Osteoblast (primary cell): ENCODE measurements around the gene MED16. TPM values are rescaled to one million over a fixed set of nuclear protein-coding genes. Genes with fewer than 3 reads are reported as not detected.
A peak's percentile ranks its signal among the peaks of the same experiment; 100 is the strongest.
"Not testable (repeated sequence)": the region's sequence is repeated elsewhere in the genome, so short reads cannot be mapped to it uniquely, and the experiment has no call there.

ENCODE experiments used
- DNase-seq: peaks from one replicate; pipeline ENCODE4 v3.0.0; 2011; ENCODE audit warnings: low spot score, mixed read lengths; ENCODE audit not compliant: insufficient read length; ENCODE audit errors: missing footprints
- H2AFZ ChIP-seq: 2 replicates; pipeline ENCODE4 v1.6.0; 2011; ENCODE audit warnings: mild to moderate bottlenecking, low read length
- H3K27ac ChIP-seq: 2 replicates; pipeline ENCODE4 v1.5.1; 2011; ENCODE audit warnings: mild to moderate bottlenecking, low read depth, low read length, moderate library complexity
- H3K27me3 ChIP-seq: 2 replicates; pipeline ENCODE4 v1.6.0; 2012; ENCODE audit warnings: mild to moderate bottlenecking, control low read depth, inconsistent platforms, low read length, moderate library complexity; ENCODE audit not compliant: insufficient read depth
- H3K36me3 ChIP-seq: 2 replicates; pipeline ENCODE4 v1.5.1; 2011; ENCODE audit warnings: mild to moderate bottlenecking, low read length, control low read depth, moderate library complexity; ENCODE audit not compliant: insufficient read depth
- H3K4me1 ChIP-seq: 2 replicates; pipeline ENCODE4 v1.5.1; 2011; ENCODE audit warnings: mild to moderate bottlenecking, low read length, control low read depth, moderate library complexity; ENCODE audit not compliant: insufficient read depth
- H3K4me2 ChIP-seq: 2 replicates; pipeline ENCODE4 v1.6.0; 2011; ENCODE audit warnings: mild to moderate bottlenecking, low read length; ENCODE audit not compliant: insufficient read depth
- H3K4me3 ChIP-seq: fragments of 200-600 bp; sonication (generic); 3 replicates; pipeline ENCODE4 v1.5.1; 2012; ENCODE audit warnings: mild to moderate bottlenecking, low read length, inconsistent platforms; ENCODE audit not compliant: insufficient read depth
- H3K79me2 ChIP-seq: 2 replicates; pipeline ENCODE4 v1.6.0; 2012; ENCODE audit warnings: mild to moderate bottlenecking, low read length, control low read depth, inconsistent platforms; ENCODE audit not compliant: insufficient read depth
- H3K9me3 ChIP-seq: 2 replicates; pipeline ENCODE4 v1.5.1; 2011; ENCODE audit warnings: low read depth, low read length, control low read depth
- H4K20me1 ChIP-seq: 2 replicates; pipeline ENCODE4 v1.6.0; 2012; ENCODE audit warnings: mild to moderate bottlenecking, low read length, control low read depth; ENCODE audit not compliant: insufficient read depth
- total RNA-seq: library from RNA; depleted of rRNA; stranded (reverse); fragments of >200 nt; gene quantifications from 2 replicates; pipeline ENCODE4 v1.2.3, GENCODE V29; 2012
- TF ChIP-seq, protein P1 (sequence below): IDR thresholded peaks from 2 replicates; pipeline ENCODE4 v1.5.1; 2011; ENCODE audit warnings: mild to moderate bottlenecking, low read depth, low read length, moderate library complexity; ENCODE audit errors: extremely low read depth

Gene MED16
- total RNA-seq, 1 donor: 20.6 TPM

DNA sequence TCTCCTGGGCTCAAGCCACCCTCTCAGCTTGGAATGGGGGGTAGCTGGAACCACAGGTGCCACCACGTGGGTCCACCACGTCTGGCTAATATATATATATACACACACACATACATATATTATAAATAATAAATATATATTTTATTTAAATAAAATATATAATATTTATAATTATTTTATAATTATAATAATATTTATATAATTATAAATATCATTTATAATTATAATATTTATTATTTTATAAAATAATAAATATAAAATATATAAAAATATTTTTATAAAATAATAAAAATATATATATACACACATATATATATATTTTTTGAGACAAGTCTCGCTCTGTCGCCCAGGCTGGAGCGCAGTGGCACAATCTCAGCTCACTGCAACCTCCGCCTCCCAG lies 38.4 kb downstream of the MED16 start:
- Histone ChIP-seq H4K20me1 (no peaks in the 10 kb centered on the region), H3K27me3 (peaks cover 1% of the 10 kb centered on the region), H3K9me3 (no peaks in the 10 kb centered on the region), H3K4me3 (no peak overlapping the region), H3K4me1 (no peaks in the 10 kb centered on the region), H3K79me2 (no peaks in the 10 kb centered on the region), H3K36me3 (no peaks in the 10 kb centered on the region), H3K4me2 (no peak overlapping the region), H2AFZ (no peak overlapping the region), H3K27ac (no peak overlapping the region)
- TF ChIP-seq, protein P1, sequence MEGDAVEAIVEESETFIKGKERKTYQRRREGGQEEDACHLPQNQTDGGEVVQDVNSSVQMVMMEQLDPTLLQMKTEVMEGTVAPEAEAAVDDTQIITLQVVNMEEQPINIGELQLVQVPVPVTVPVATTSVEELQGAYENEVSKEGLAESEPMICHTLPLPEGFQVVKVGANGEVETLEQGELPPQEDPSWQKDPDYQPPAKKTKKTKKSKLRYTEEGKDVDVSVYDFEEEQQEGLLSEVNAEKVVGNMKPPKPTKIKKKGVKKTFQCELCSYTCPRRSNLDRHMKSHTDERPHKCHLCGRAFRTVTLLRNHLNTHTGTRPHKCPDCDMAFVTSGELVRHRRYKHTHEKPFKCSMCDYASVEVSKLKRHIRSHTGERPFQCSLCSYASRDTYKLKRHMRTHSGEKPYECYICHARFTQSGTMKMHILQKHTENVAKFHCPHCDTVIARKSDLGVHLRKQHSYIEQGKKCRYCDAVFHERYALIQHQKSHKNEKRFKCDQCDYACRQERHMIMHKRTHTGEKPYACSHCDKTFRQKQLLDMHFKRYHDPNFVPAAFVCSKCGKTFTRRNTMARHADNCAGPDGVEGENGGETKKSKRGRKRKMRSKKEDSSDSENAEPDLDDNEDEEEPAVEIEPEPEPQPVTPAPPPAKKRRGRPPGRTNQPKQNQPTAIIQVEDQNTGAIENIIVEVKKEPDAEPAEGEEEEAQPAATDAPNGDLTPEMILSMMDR: no peak
- DNase-seq: no peak

DNA sequence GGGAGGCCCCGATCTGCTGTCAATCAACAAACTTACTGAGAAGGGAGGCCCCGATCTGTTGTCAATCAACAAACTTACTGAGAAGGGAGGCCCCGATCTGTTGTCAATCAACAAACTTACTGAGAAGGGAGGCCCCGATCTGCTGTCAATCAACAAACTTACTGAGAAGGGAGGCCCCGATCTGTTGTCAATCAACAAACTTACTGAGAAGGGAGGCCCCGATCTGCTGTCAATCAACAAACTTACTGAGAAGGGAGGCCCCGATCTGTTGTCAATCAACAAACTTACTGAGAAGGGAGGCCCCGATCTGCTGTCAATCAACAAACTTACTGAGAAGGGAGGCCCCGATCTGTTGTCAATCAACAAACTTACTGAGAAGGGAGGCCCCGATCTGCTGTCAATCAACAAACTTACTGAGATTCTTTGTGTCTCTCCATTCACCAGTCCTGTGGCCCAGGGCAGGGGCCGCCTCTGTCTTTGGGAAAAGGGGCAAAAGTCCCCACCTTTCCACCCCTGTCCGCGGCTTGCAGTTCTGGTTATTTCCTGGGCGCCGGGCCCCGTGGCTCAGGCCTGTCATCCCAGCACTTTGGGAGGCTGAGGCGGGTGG lies 39.3 kb downstream of the MED16 start:
- H3K79me2 ChIP-seq, H3K27ac ChIP-seq, DNase-seq, H3K27me3 ChIP-seq, H3K36me3 ChIP-seq, H4K20me1 ChIP-seq, H3K9me3 ChIP-seq, H3K4me3 ChIP-seq, H2AFZ ChIP-seq, H3K4me2 ChIP-seq, H3K4me1 ChIP-seq: not testable (repeated sequence)

DNA sequence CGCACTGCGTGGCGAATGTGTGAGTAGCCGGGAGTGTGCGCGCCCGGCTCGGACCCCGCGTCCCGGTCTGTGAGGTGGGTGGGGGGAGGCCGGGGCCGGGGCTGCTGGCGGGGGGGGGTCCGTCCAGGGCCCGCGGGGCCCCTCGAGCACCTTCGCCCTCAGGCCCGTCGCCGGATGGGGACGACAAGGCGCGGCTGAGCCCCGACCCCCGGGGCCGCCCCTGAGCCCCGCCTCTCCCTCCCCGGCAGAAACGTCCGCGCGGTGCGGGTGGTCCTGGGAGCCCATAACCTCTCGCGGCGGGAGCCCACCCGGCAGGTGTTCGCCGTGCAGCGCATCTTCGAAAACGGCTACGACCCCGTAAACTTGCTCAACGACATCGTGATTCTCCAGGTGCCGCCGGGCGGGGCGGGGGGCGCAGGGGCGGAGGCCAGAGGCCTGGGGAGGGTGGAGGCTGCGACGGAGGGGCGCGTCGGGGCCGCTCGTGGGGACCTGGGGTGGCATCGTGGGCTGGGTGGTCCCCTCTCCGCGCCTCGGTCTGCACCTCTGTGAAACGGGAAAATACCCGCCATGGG lies 39.9 kb downstream of the MED16 start:
- no peak overlapping the region for H3K4me2 ChIP-seq
- no peaks in the 10 kb centered on the region for H3K36me3 ChIP-seq
- no peak overlapping the region for H3K4me3 ChIP-seq
- TF ChIP-seq, protein P1: no peak
- H3K9me3 ChIP-seq: no peaks in the 10 kb centered on the region
- H3K27ac ChIP-seq: no peak overlapping the region
- no peak for DNase-seq
- H3K79me2 ChIP-seq: no peaks in the 10 kb centered on the region
- peaks cover 4% of the 10 kb centered on the region for H3K27me3 ChIP-seq
- no peaks in the 10 kb centered on the region for H3K4me1 ChIP-seq
- no peaks in the 10 kb centered on the region for H4K20me1 ChIP-seq
- H2AFZ ChIP-seq: no peak overlapping the region

DNA sequence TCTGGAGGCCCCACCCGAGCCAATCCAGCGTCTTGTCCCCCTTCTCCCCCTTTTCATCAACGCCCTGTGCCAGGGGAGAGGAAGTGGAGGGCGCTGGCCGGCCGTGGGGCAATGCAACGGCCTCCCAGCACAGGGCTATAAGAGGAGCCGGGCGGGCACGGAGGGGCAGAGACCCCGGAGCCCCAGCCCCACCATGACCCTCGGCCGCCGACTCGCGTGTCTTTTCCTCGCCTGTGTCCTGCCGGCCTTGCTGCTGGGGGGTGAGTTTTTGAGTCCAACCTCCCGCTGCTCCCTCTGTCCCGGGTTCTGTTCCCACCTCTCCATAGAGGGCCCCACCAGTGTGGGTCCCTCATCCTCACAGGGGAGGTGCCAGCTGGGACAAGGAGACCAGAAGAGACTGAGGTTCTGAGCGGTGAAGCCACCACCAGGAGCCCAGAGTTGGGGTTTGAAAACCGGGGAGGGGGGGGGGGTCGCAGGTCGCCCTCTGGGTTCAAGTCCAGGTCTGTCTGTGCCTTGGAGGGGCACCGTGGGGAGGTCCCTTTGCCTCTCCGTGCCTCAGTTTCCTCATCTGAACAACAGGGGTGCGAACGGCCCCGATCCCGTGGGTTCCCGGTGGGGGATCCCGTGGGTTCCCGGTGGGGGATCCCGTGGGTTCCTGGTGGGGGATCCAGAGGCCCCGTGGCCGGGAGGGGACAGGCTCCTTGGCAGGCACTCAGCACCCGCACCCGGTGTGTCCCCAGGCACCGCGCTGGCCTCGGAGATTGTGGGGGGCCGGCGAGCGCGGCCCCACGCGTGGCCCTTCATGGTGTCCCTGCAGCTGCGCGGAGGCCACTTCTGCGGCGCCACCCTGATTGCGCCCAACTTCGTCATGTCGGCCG lies 40.6 kb downstream of the MED16 start, which contains the start of gene ELANE:
ELANE (plus strand) TSS at position 168 of the 878 bp plus-strand sequence; CDS start at position 194, 26 bp downstream.
- Histone ChIP-seq H3K4me1 (peaks cover 3% of the 10 kb centered on the region), H3K4me2 (peak within 1 kb of the TSS; percentile 65), H3K9me3 (no peaks in the 10 kb centered on the region), H3K36me3 (no peaks in the 10 kb centered on the region), H3K79me2 (no peaks in the 10 kb centered on the region), H2AFZ (no peak within 1 kb of the TSS), H3K27ac (no peak within 1 kb of the TSS), H3K27me3 (peaks cover 11% of the 10 kb centered on the region), H4K20me1 (no peaks in the 10 kb centered on the region), H3K4me3 (no peak within 1 kb of the TSS)
- TF ChIP-seq, protein P1: no peak
- no peak for DNase-seq
